ENCODE data around the gene SPNS3.

SPNS3 gene

DNA sequence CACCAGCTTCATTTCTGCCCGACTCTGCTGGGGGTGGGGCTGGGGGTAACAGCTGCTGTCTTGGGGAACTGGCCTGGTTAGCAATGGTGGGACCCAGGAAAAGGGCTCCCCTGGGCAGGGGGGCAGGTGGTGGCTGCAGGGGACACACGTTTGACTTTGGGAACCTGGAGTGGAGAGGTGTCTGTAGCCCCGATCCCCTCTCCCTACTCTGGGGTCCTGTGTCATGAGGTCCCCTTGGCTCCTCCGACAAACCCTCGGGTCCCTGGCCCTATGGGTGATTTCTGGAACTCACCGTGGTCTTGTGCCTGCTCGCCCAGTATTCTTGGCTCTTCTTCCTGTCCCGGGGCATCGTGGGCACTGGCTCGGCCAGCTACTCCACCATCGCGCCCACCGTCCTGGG lies 12.0 kb downstream of the SPNS3 start:
- no peak overlapping the region for H3K4me3 ChIP-seq (replicated peaks; ENCODE audit: low read depth, low read length)
- TF ChIP-seq, protein P1, sequence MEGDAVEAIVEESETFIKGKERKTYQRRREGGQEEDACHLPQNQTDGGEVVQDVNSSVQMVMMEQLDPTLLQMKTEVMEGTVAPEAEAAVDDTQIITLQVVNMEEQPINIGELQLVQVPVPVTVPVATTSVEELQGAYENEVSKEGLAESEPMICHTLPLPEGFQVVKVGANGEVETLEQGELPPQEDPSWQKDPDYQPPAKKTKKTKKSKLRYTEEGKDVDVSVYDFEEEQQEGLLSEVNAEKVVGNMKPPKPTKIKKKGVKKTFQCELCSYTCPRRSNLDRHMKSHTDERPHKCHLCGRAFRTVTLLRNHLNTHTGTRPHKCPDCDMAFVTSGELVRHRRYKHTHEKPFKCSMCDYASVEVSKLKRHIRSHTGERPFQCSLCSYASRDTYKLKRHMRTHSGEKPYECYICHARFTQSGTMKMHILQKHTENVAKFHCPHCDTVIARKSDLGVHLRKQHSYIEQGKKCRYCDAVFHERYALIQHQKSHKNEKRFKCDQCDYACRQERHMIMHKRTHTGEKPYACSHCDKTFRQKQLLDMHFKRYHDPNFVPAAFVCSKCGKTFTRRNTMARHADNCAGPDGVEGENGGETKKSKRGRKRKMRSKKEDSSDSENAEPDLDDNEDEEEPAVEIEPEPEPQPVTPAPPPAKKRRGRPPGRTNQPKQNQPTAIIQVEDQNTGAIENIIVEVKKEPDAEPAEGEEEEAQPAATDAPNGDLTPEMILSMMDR (IDR thresholded peaks at IDR 0.05; ENCODE audit: low read length, missing control alignments) = no peak
- no peak for DNase-seq (ENCODE audit: low read depth)

GRCh38 chr17:4446326-4447071 lies 12.8 kb downstream of the SPNS3 start:
- TF ChIP-seq, protein P1 (IDR thresholded peaks at IDR 0.05; ENCODE audit: low read length, missing control alignments) = no peak
- no peak for DNase-seq (ENCODE audit: low read depth)
- H3K4me3 ChIP-seq (replicated peaks; ENCODE audit: low read depth, low read length) = no peak overlapping the region

DNA sequence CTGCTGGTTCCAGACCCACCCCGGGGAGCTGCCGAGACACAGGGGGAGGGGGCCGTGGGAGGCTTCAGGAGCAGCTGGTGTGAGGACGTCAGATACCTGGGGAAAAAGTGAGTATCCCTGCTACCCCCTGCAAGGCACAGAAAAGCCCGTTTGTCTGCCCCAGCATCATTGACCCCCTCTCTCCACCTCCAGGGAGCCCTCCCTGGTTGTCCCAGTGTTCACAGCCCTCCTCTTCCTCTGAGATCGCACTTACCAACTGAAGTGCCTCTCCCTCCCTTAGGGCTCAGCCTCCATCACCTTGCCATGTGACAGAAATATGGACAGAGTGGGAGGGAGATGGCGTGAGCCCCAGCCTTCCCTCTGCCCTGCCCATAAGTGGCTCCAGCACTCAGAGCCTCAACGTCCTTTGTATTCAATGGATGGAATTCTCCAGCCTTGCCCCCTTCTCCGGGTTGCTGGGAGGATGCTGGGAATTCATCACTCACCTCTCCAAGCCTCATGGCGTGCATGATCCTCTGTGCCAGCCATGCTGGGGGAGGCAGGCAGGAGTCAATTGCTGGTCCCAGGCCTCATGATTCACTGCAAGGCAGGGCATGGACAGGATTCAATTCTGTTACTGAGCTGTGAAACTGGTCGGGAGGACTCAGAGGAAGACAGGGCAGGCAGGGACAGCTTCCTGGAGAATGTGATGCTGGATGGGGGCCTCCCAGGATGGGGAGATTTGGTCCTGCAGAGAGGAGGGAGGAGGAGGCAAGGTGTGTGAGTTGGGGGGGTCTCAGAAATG lies 14.6 kb downstream of the SPNS3 start:
- no peak for DNase-seq (ENCODE audit: low read depth)
- no peak overlapping the region for H3K4me3 ChIP-seq (replicated peaks; ENCODE audit: low read depth, low read length)
- TF ChIP-seq, protein P1 (IDR thresholded peaks at IDR 0.05; ENCODE audit: low read length, missing control alignments) = no peak

DNA sequence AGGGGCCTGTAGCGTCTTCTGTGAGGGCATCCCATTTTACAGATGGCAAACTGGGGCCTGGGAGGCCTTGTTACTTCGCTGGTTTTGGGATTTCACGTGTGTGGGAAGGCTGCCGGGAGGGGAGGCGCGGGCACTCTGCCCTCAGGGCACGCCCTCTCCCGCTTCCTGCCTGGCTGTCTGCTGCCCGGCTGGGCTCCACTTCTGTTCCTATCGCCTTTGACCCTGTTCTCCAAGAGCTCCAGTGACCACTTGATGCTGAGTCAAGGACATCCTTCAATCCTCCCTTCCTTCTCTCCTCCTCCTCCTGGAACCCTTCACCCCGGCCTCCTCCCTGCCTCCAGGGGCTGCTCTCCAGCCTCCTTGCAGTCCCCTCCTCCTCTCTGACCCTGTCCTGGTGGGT lies 16.0 kb downstream of the SPNS3 start:
- TF ChIP-seq, protein P1 (IDR thresholded peaks at IDR 0.05; ENCODE audit: low read length, missing control alignments) = no peak
- no peak overlapping the region for H3K4me3 ChIP-seq (replicated peaks; ENCODE audit: low read depth, low read length)
- no peak for DNase-seq (ENCODE audit: low read depth)

- no peak overlapping the region for H3K4me3 ChIP-seq (replicated peaks; ENCODE audit: low read depth, low read length)
- TF ChIP-seq, protein P1 (IDR thresholded peaks at IDR 0.05; ENCODE audit: low read length, missing control alignments) = no peak
- no peak for DNase-seq (ENCODE audit: low read depth)
Observed at GRCh38 chr17:4450710-4451316, 17.1 kb downstream of the SPNS3 start.

- TF ChIP-seq, protein P1 (IDR thresholded peaks at IDR 0.05; ENCODE audit: low read length, missing control alignments) = no peak
- H3K4me3 ChIP-seq (replicated peaks; ENCODE audit: low read depth, low read length) = no peak overlapping the region
- DNase-seq (ENCODE audit: low read depth) = no peak
Observed at GRCh38 chr17:4453812-4454591, 20.3 kb downstream of the SPNS3 start.

Measured in fibroblast of pulmonary artery (primary cell).